Vagina (tissue), 2 donors: ENCODE data around the gene G3BP1.

Source experiments
- CTCF ChIP-seq, 3 experiments: fragments of 450-650 bp in 2 of 3; fragments of 200-600 bp in 1 of 3; sonication (generic) in 1 of 3; IDR thresholded peaks; one replicate each; pipeline ENCODE4 v1.5.1; 2017 to 2019; ENCODE audit warnings: antibody characterized with exemption in 3 of 3, mild to moderate bottlenecking in 2 of 3, moderate library complexity in 2 of 3
- POLR2AphosphoS5 ChIP-seq, 2 donors: sonication (generic); formaldehyde crosslinking; IDR thresholded peaks; one replicate each; pipeline ENCODE4 v1.9.0; 2017; ENCODE audit warnings: antibody characterized with exemption in 2 of 2, mild to moderate bottlenecking in 2 of 2, low read depth in 1 of 2; ENCODE audit not compliant: insufficient read depth in 1 of 2

DNA sequence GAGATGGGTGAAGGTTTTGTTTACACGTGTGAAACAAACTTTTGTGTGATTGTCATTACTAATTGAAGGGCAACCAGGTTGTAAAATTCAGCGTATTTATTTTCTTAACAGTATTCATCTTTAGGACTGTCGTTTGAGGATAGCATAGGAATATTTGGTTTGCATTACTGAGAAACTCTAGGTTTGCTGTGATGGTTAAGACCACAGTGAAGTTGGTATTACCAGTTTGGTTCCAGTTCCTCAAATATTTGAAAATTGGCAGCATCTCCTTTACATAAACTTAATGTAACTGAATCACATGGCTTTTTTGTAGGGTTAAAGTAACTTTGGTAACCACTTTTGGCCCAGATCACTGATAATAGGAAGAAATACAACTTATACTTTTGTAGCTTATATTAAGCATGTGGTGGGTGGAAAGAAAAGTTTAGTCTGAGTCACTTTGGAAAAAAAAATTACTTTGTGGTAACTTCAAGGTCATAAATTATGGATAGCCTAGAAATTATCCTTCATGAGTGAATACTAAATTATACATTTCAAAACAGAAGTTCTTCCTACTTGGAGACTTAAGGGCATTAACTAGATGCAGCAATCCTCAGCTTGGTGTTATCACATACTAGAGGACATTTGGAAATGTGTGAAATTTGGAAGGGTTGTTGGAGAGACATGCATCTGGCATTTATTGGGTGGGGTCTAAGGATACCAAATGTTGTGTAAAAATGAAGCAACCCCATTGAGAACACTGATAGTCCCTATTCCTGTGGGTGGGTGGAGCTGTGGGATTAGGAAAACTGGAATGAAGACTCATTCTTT lies 33.9 kb downstream of the G3BP1 start:
- no peak for TF ChIP-seq CTCF (IDR thresholded peaks at IDR 0.05)
- no peak for TF ChIP-seq POLR2AphosphoS5 (IDR thresholded peaks at IDR 0.05; ENCODE audit: insufficient read depth in 1 of 2, low read depth in 1 of 2)
